Activated CD8-positive, alpha-beta memory T cell treated with anti-CD3 and anti-CD28 coated beads, Interleukin-2, amount 50 U/mL, for 1 hour (primary cell): ENCODE measurements around the gene SAMD4A.

Source experiments
- DNase-seq: peaks from one replicate; pipeline ENCODE4 v3.0.0-alpha.2; 2020; ENCODE audit errors: extremely low read depth

Gene SAMD4A

DNA sequence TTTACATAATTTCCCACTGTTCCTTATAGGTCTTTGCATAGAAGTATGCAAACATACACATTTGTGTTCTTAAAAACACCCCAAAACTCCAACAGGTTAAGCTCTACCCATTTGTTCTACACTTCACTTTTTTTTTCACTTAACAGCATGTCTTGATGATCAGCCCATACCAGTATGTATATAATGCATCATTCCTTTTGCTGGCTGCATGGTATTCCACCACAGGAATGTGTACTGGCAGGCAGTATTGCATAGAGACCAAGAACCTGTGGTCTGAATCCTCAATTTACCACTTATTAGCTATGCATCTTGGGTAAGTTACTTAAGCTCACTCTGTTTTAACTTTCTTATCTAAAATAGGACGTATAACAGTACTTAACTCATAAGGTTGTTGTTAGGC lies 65.5 kb downstream of the SAMD4A start:
- no peak for DNase-seq

GRCh38 chr14:54633076-54633475 lies 66.1 kb downstream of the SAMD4A start:
- DNase-seq, result no peak

DNA sequence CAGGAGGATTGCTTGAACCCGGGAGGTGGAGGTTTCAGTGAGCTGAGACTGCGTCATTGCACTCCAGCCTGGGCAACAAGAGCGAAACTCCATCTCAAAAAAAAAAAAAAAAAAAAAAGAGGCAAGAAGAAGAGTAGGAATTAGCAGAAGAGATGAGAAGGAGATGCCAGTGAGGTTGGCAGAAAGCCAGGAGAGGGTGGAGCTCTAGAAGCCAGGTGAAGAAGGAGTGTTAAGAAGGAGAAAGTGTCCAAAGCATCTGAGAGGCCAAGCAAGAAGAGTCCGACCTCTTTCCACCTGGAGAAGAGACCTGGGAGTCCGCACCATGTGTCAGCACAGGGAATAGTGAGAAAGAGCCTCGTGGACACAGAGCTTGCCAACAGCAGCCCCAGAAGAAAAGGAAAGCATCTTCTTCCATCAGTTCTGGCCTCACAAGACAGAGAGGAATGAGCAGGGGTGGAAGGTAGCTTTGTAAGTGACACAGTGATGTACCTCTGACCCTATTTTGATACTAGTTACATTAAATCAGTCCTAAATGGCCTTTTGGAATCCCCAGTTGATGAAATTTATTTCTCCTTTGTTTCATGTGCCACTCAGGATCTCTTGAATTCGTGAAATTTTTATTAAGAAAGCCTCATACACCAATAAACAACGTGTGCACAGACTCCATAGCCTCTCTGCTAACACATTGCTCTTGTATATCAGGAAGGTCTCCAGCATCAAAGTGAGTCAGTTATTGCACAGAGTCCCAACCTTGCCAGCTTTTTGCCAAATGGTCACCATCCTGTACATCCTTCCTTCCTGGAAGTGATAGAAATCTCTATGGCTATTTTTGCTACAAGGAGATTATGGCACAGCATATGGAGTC lies 70.6 kb downstream of the SAMD4A start:
- DNase-seq, result no peak

DNA sequence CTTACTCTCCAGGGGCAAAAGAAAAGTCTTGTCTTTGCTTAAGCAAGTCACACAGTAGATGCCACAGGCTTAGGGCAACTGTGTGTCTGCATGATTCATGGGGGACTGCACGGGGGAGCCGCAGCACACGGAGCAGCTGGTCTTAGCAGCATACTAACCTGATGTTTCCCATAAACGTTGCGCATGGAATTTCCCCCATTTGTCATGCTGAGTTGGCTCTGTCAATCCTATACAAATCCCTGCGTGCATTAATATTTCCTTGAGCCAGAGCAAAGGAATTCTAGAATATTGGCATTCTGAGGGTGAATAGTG lies 71.2 kb downstream of the SAMD4A start:
- DNase-seq, result no peak

GRCh38 chr14:54639611-54640010 lies 72.7 kb downstream of the SAMD4A start:
- DNase-seq, result no peak

DNA sequence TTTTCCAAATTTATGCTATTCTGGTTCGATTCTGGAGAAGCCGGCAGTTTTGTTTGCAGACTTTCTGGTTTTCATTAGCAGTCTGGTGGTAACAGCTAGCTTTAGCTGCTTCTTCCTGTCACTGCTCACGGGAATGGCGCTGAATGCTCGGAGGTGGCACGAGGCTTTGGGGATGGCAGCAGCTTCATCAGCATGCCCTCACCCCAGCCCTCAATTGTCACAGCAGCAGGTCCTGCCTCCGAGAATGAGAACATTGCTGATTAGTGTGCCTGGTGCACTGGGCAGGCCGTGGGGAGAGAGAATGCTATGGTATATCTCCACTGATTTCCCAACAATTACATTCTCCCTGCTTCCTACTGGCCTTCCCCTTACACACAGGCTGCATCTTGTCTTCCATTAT lies 73.6 kb downstream of the SAMD4A start:
- DNase-seq, result no peak

DNA sequence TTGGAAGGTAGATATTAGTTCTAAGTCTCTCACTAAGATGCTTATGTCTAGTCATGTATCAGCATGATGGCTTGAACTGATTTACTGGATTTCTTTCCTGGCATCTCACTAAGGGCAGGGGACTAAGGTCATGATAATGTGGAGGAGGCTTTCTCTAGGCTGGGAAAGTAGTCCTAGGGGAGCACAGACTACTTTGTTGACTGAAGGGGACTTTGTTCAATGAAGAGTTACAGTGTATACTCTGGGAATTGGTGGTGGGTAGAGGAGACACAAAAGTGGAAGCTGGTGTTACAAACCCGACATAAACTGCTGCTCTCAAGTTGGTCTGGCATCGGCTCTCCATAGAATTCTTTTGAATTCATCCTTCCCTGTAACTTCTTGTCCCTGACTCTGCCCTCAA lies 75.2 kb downstream of the SAMD4A start:
- no peak for DNase-seq

- no peak for DNase-seq
These were observed 76.1 kb downstream of the SAMD4A start for GRCh38 chr14:54642801-54643695.

GRCh38 chr14:54643696-54644176 lies 76.8 kb downstream of the SAMD4A start:
- no peak for DNase-seq

DNA sequence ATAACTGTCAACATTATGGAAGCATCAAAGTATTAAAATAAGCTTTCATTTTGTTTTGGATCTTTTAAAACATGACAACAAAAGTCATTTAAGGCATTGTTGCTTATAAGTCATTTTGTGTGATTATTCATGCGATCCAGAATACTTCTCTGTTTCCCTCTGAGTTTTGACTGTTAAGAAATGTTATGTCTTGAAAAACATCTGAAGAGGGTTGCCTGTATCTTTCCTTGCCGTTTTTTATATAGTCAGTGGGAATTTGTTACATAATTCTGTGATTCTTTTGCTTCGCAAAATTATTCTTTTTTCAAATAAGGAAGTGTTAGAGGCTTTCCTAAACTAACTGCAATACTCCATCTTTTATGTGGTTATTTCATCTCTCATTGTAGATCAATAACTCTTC lies 78.7 kb downstream of the SAMD4A start:
- no peak for DNase-seq

DNA sequence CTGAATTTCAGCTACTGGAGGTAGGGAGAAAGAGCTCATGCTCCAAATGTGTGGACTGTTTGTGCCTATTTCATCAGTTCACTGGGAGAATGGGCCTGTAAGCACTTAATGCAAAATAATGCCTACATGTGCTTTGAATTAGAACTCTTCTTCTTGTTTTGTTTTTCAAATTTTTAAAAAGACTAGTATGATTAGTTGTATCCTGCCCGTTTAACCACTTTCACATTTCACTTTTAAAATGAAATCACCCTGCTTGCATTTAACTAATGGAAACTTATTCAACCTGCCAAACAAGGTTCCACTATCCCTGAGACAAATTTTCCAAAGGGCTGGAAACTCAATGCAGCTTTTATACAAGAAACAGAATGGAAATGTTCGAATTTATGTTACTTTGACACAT lies 79.7 kb downstream of the SAMD4A start:
- no peak for DNase-seq

DNA sequence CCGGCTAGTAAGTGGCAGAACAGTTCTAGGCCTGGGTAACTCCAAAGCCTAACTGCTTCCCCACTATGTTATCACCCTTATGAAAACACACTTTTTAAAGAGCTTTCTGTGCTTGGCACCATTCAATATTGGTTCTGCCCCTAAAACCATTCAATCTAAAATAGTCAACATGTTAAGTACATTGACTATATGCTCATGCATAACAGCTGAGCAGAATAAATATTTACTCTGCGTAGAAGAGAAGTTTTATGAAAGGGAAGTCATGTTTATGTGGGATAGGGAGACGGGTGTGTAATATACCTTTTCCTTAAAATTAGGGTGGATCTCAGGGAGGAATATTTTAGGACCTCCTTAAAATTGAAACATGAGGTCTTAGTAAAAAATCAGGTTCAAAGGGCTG lies 80.5 kb downstream of the SAMD4A start:
- no peak for DNase-seq

- no peak for DNase-seq
These were observed 82.1 kb downstream of the SAMD4A start for GRCh38 chr14:54649056-54649455.

GRCh38 chr14:54650331-54650958 lies 83.5 kb downstream of the SAMD4A start:
- DNase-seq, result no peak

DNA sequence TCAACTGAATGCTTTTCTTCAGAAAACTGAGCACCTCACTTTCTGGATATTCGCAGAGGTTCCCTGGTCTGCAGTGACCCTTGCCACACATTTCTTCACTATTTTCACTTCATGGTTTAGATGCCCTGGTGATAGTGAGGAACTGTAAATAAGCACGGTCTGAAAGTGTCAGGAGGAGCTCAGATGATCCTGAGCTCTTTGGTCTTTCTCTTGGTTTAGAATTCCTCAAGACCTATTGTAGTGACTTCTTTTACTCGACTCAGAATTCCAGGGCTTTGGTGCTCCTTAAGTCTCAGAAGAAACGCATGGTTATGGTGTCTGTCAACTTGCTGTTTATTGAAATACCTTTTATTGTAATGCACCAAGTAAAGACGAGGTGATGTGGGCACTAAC lies 84.0 kb downstream of the SAMD4A start:
- no peak for DNase-seq

DNA sequence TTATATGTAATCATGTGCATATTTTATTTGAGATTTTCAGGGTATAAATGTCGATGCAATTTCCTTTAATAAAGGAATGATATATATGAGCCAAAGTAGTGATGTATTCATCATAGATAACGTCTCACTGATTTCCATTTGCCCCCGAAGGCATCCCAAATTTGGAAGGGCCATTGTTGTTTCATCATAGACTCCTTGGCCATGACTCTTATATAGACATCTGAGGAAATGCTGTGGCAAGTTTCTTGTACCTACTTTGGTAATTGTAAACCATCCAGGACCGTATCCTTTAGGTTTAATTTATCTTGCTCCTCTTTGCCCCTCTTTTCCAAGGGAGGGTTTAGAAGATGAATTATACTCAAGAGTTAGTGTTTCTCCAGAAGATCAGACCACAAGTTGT lies 84.7 kb downstream of the SAMD4A start:
- DNase-seq, result no peak

GRCh38 chr14:54652188-54652587 lies 85.3 kb downstream of the SAMD4A start:
- no peak for DNase-seq

GRCh38 chr14:54652605-54653052 lies 85.7 kb downstream of the SAMD4A start:
- DNase-seq, result no peak

GRCh38 chr14:54653712-54654469 lies 87.0 kb downstream of the SAMD4A start:
- DNase-seq, result no peak

DNA sequence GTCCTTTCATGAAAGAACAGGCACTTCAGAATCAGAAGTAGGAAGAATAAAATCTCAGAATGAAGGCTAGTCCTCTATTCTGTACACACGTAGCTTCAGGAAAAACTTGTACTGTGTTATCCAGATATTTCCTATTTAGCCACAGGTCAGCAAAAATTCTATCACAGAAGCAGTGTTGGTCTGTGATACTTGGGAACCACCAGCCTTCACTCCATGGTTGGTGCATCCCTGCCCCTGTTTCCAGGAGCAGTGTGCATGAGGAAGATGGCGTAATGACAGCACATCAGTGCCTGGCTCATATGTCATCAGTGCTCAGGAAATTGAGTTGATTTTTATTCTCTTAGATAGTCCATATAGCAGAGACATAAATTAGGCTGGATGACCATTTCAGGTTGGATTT lies 87.7 kb downstream of the SAMD4A start:
- no peak for DNase-seq

DNA sequence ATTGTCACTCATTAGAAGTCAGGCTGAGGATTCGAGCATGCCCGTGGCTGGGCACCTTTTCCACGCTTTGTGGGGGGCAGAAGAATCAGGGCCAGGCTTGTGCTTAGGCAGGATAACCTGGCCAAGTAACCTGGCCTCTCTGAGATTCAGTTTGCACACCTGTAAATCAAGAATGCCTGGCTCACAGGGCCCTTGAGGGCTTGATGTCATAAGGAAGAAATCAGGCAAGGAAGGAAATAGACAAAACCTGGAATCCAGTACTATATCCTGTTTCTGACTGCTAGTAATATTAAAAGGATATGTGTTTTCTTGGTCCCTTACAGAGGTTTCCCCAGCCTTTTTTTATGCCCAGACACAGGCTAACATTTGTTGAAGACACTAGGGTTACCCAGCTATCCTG lies 91.9 kb downstream of the SAMD4A start:
- DNase-seq, result no peak

DNA sequence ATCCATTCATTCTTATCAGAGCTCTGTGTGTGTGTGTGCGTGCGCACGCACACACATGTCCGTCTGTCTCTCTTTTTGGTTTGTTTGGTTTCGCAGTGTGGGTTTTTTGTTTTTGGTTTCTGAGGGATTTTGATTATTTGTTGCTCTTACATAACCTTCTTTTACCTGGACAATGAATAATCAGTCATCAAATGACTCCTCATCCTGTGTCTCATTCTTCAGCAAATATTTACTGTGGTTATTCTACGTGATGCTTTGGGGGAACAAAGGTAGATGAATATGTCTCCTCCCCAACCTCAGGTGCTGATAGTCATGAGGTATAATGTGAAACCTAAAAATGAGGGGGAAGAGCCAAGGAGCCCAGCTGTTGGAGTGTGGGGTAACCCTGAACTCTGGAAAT lies 92.4 kb downstream of the SAMD4A start:
- DNase-seq, result no peak
